Activated naive CD8-positive, alpha-beta T cell treated with anti-CD3 and anti-CD28 coated beads for 36 hours (primary cell): ENCODE data around the gene FMN1. TPM values are rescaled to one million over a fixed set of nuclear protein-coding genes. Genes with fewer than 3 reads are reported as not detected.

Experiments
- DNase-seq: peaks from one replicate; pipeline ENCODE4 v3.0.0; 2021
- H3K27ac Mint-ChIP-seq: one replicate; pipeline ENCODE4 v1.8.0; 2022; ENCODE audit warnings: mild to moderate bottlenecking, moderate library complexity, mixed read lengths
- H3K27me3 Mint-ChIP-seq: one replicate; pipeline ENCODE4 v1.8.0; 2022; ENCODE audit warnings: mild to moderate bottlenecking, mixed read lengths
- H3K36me3 Mint-ChIP-seq: one replicate; pipeline ENCODE4 v1.8.0; 2021; ENCODE audit warnings: mild to moderate bottlenecking, mixed read lengths
- H3K4me1 Mint-ChIP-seq: one replicate; pipeline ENCODE4 v1.8.0; 2021; ENCODE audit warnings: mixed read lengths
- H3K4me3 Mint-ChIP-seq: one replicate; pipeline ENCODE4 v1.8.0; 2022; ENCODE audit warnings: mild to moderate bottlenecking, moderate library complexity, mixed read lengths
- H3K9me3 Mint-ChIP-seq: one replicate; pipeline ENCODE4 v1.8.0; 2022; ENCODE audit warnings: mixed read lengths
- total RNA-seq, 2 experiments: library from RNA; stranded (reverse); gene quantifications; one replicate each; pipeline ENCODE4 v1.2.3, GENCODE V29; 2021

FMN1 gene
- total RNA-seq, 2 experiments from 2014 or later: 0.14 to 0.31 TPM

GRCh38 chr15:33001926-33002325 is 192.6 kb downstream of the FMN1 start:
- DNase-seq: no peak
- Mint-ChIP-seq H3K27ac (no peak overlapping the region), H3K4me1 (no peaks in the 10 kb centered on the region)

GRCh38 chr15:32998979-32999672 is 195.4 kb downstream of the FMN1 start:
- H3K36me3 Mint-ChIP-seq: no peaks in the 10 kb centered on the region
- no peak for DNase-seq

More at GRCh38 chr15:33001926-33002325, 192.6 kb downstream of the FMN1 start:
- Mint-ChIP-seq H3K36me3 (no peaks in the 10 kb centered on the region), H3K9me3 (no peaks in the 10 kb centered on the region), H3K27me3 (peaks cover 25% of the 10 kb centered on the region), H3K4me3 (no peak overlapping the region)

DNA sequence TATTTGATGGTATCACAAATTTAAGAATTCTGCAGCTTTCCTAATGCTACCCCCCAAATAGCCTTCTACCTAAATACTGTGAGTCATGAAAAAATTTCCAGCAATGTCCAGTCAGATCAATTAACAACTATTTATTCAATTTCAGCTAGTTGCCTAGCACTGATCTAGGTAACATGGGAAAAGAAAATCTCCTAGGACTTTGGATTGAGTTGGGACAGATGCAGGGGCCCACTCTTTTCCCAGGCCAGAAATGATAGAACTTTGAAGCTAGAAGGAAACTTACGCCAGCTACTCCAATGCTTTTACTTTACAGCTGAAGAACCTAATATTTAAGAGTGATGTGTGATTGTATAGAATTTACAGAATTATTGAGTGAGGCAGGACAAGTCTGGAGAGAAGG is 196.3 kb downstream of the FMN1 start:
- Mint-ChIP-seq H3K27ac (no peak overlapping the region), H3K4me1 (no peaks in the 10 kb centered on the region), H3K36me3 (no peaks in the 10 kb centered on the region), H3K4me3 (no peak overlapping the region), H3K9me3 (no peaks in the 10 kb centered on the region), H3K27me3 (peaks cover 22% of the 10 kb centered on the region)
- DNase-seq: no peak

More at GRCh38 chr15:32998979-32999672, 195.4 kb downstream of the FMN1 start:
- Mint-ChIP-seq H3K27ac (no peak overlapping the region), H3K9me3 (no peaks in the 10 kb centered on the region), H3K27me3 (peaks cover 22% of the 10 kb centered on the region), H3K4me1 (no peaks in the 10 kb centered on the region), H3K4me3 (no peak overlapping the region)

GRCh38 chr15:32994810-32995424 is 199.6 kb downstream of the FMN1 start:
- Mint-ChIP-seq H3K9me3 (no peaks in the 10 kb centered on the region), H3K36me3 (no peaks in the 10 kb centered on the region), H3K4me1 (no peaks in the 10 kb centered on the region), H3K27ac (no peak overlapping the region), H3K4me3 (no peak overlapping the region), H3K27me3 (peaks cover 13% of the 10 kb centered on the region)
- no peak for DNase-seq

- Mint-ChIP-seq H3K27ac (no peak overlapping the region), H3K36me3 (no peaks in the 10 kb centered on the region), H3K4me3 (no peak overlapping the region), H3K27me3 (peaks cover 9% of the 10 kb centered on the region), H3K4me1 (no peaks in the 10 kb centered on the region), H3K9me3 (no peaks in the 10 kb centered on the region)
- DNase-seq: no peak
These were observed 201.2 kb downstream of the FMN1 start for GRCh38 chr15:32993285-32993684.

DNA sequence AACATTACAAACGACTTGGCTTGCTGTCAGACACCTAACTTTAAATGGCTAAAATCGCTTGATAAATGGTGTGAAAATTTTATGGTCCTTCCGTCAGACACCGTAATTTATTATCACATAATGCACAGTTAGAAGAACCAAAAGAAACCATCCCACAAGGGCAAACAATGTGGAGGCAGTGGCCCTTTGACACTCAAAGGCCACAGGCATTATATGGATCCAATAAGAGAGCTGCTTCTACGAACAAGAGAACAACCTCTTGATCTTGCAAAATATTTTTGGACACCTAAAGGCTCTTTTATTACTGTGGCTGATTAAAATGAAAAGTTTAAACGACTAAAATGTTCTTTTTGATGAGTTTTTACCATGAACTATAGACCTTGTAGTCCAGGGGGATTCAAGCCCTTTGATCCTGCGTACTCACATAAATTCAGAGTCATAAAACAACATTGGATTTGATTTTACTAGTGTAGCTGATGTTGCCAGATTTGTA is 202.8 kb downstream of the FMN1 start:
- no peaks in the 10 kb centered on the region for H3K36me3 Mint-ChIP-seq
- no peaks in the 10 kb centered on the region for H3K4me1 Mint-ChIP-seq
- no peaks in the 10 kb centered on the region for H3K9me3 Mint-ChIP-seq
- H3K27ac Mint-ChIP-seq: no peak overlapping the region
- no peak for DNase-seq
- H3K4me3 Mint-ChIP-seq: no peak overlapping the region
- peaks cover 7% of the 10 kb centered on the region for H3K27me3 Mint-ChIP-seq

- no peak overlapping the region for H3K4me3 Mint-ChIP-seq
- H3K36me3 Mint-ChIP-seq: no peaks in the 10 kb centered on the region
- no peaks in the 10 kb centered on the region for H3K4me1 Mint-ChIP-seq
- DNase-seq: no peak
- no peak overlapping the region for H3K27ac Mint-ChIP-seq
- H3K27me3 Mint-ChIP-seq: no peaks in the 10 kb centered on the region
- H3K9me3 Mint-ChIP-seq: no peaks in the 10 kb centered on the region
These were observed 204.4 kb downstream of the FMN1 start for GRCh38 chr15:32990071-32990470.

GRCh38 chr15:32987067-32987466 is 207.4 kb downstream of the FMN1 start:
- Mint-ChIP-seq H3K27ac (no peak overlapping the region), H3K36me3 (no peaks in the 10 kb centered on the region), H3K27me3 (no peaks in the 10 kb centered on the region), H3K4me3 (no peak overlapping the region), H3K9me3 (no peaks in the 10 kb centered on the region), H3K4me1 (no peaks in the 10 kb centered on the region)
- DNase-seq: no peak

DNA sequence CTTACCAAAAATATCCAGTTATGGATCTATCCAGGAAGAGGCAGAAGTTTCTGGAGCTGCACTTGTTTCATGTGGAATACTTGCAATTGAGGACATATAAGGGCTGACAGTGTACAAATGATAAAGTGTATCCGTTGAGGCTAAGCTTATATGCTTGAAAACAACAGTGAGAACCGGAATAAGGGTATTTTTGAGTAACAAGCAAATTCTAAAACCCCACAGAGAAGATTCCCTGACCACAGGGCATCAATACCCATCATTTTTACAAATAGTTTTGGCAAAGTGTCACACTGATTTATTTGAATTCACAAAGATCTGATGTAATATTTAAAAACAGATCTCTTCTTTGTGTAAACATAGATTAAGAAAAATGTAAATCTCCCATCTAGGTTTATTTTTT is 208.4 kb downstream of the FMN1 start:
- Mint-ChIP-seq H3K27me3 (no peaks in the 10 kb centered on the region), H3K4me3 (no peak overlapping the region), H3K4me1 (no peaks in the 10 kb centered on the region), H3K27ac (no peak overlapping the region), H3K36me3 (no peaks in the 10 kb centered on the region), H3K9me3 (no peaks in the 10 kb centered on the region)
- no peak for DNase-seq

DNA sequence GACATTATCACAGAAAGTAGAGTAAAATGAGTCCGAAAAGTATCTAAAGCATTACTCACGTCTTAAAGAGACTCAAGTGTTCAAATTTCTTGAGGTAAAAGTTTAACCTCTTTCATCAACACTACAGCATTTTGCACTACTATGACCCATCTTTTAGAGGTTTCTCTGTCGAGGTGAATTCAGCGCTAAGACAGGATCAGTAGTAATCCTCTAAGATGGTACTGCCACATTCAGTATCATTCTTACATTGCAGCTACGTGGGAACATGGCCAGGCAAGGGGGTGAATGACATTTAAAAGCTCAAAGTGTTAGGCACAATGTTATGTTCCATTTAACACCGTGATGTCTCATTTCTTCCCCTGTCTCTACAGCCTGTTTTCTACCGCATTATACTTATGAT is 210.8 kb downstream of the FMN1 start:
- no peaks in the 10 kb centered on the region for H3K4me1 Mint-ChIP-seq
- no peaks in the 10 kb centered on the region for H3K36me3 Mint-ChIP-seq
- no peak overlapping the region for H3K27ac Mint-ChIP-seq
- no peaks in the 10 kb centered on the region for H3K27me3 Mint-ChIP-seq
- no peak overlapping the region for H3K4me3 Mint-ChIP-seq
- H3K9me3 Mint-ChIP-seq: no peaks in the 10 kb centered on the region
- no peak for DNase-seq

- Mint-ChIP-seq H3K36me3 (no peaks in the 10 kb centered on the region), H3K27ac (no peak overlapping the region), H3K4me1 (no peaks in the 10 kb centered on the region), H3K9me3 (no peaks in the 10 kb centered on the region), H3K4me3 (no peak overlapping the region), H3K27me3 (no peaks in the 10 kb centered on the region)
- no peak for DNase-seq
These were observed 212.5 kb downstream of the FMN1 start for GRCh38 chr15:32982001-32982400.

DNA sequence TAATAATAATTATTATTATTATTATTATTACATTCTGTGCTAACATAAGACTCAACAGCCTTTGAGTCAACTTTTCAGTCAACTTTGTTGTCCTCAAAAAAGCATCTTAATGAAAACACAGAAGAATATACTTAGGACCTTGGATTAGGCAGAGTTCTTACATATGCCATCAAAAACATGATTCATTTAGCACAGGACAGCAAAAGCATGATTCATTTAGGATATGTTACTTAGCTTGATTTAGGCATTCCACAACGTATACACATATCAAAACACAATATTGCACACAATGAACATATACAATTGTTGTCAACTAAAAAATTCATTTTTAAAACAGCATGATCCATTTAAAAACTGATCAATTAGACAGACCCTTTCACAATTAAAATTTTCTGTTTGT is 213.0 kb downstream of the FMN1 start:
- no peaks in the 10 kb centered on the region for H3K4me1 Mint-ChIP-seq
- no peak overlapping the region for H3K27ac Mint-ChIP-seq
- H3K4me3 Mint-ChIP-seq: no peak overlapping the region
- no peaks in the 10 kb centered on the region for H3K9me3 Mint-ChIP-seq
- H3K27me3 Mint-ChIP-seq: peaks cover 2% of the 10 kb centered on the region
- DNase-seq: no peak
- no peaks in the 10 kb centered on the region for H3K36me3 Mint-ChIP-seq

DNA sequence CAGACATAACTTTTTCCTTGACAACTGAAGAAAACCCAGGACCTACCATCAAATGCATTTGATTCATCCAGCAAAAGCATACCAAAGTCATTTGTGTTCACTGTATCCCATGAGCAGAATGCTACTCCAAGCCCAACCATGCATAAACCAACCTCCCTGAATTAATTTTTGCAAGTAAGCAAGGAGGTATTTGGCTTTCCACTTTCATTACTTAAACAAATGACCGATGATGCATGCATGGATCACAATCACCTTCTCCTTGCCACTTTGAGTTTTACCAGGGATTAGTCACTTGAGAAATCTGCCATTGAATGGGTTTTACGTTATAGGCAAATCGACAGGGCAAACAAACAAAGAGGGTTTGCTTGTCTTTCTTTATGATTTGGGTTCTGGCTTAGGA is 214.8 kb downstream of the FMN1 start:
- no peak overlapping the region for H3K4me3 Mint-ChIP-seq
- H3K27ac Mint-ChIP-seq: no peak overlapping the region

GRCh38 chr15:32977506-32977905 is 217.0 kb downstream of the FMN1 start:
- H3K27ac Mint-ChIP-seq: no peak overlapping the region
- H3K36me3 Mint-ChIP-seq: no peaks in the 10 kb centered on the region
- H3K27me3 Mint-ChIP-seq: peaks cover 14% of the 10 kb centered on the region
- no peaks in the 10 kb centered on the region for H3K9me3 Mint-ChIP-seq
- H3K4me3 Mint-ChIP-seq: no peak overlapping the region
- no peak for DNase-seq
- H3K4me1 Mint-ChIP-seq: no peaks in the 10 kb centered on the region

More for the DNA sequence above, 214.8 kb downstream of the FMN1 start:
- Mint-ChIP-seq H3K9me3 (no peaks in the 10 kb centered on the region), H3K36me3 (no peaks in the 10 kb centered on the region), H3K4me1 (no peaks in the 10 kb centered on the region), H3K27me3 (peaks cover 14% of the 10 kb centered on the region)
- no peak for DNase-seq

DNA sequence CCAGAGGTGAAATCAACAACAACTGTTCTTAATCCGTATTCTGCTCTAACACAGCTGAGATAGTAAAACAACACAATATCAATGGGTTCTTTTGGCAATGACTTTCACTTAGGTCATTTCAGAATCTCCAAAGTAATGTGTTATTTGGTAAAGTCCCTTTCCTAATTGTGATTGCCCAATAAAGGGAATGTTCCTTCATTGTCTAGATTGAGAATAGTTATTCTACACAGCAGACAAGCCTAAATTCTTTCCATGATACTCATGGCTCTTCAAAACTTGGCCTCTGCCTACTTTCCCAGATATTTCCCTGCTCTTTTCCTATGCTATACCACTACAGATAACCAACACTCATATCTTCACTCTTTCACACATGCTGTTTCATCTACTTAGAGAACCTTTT is 219.8 kb downstream of the FMN1 start:
- no peak overlapping the region for H3K27ac Mint-ChIP-seq
- DNase-seq: no peak
- no peaks in the 10 kb centered on the region for H3K4me1 Mint-ChIP-seq
- H3K9me3 Mint-ChIP-seq: no peaks in the 10 kb centered on the region
- H3K36me3 Mint-ChIP-seq: no peaks in the 10 kb centered on the region
- H3K4me3 Mint-ChIP-seq: no peak overlapping the region
- peaks cover 14% of the 10 kb centered on the region for H3K27me3 Mint-ChIP-seq

DNA sequence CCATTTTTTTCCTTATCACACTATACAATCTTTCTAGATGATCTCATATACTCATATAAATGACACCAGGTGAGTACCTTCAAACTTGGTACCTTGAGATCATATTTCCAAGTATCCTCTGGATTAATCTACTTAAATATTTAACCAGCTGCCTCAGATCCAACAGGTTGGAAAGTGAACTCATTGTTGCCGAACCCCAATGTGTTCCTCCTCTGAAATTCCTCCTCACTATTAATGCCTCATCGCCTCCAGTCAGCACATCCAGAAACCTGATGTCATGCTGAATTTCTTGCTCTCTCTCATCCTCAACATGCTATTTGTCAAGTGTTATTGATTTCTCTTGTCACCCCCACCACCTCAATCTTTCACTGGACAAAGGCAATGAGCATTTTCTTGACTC is 221.8 kb downstream of the FMN1 start:
- no peak for DNase-seq
- Mint-ChIP-seq H3K4me1 (no peaks in the 10 kb centered on the region), H3K27me3 (peaks cover 14% of the 10 kb centered on the region), H3K9me3 (no peaks in the 10 kb centered on the region), H3K27ac (no peak overlapping the region), H3K4me3 (no peak overlapping the region), H3K36me3 (no peaks in the 10 kb centered on the region)
